CD4-positive, alpha-beta T cell treated with Interleukin-15 for 1 hour (primary cell): ENCODE results near the gene CCDC80.
A peak's percentile ranks its signal among the peaks of the same experiment; 100 is the strongest.

Source experiments
- DNase-seq: peaks from one replicate; pipeline ENCODE4 v3.0.0-alpha.2; 2020

The CCDC80 gene

DNA sequence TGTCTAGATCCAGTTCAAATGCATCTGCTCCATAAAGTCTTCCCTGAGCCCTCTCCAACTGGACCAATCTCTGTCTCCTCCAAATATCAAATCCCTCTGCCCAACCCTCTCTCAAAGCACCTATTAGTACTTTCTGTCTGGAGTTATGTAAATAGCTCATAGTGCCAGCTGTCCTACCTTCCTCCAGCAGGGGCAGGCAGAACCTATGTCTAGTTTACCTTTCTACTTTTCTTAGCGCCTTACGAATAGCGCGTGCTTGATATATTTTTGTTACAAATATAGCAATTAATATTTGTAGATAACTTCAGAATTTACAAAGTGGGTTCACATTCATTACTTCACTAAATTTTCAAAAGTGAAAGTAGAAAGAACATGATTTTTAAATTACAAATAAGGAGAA, 14.0 kb upstream of the CCDC80 start:
- no peak for DNase-seq

DNA sequence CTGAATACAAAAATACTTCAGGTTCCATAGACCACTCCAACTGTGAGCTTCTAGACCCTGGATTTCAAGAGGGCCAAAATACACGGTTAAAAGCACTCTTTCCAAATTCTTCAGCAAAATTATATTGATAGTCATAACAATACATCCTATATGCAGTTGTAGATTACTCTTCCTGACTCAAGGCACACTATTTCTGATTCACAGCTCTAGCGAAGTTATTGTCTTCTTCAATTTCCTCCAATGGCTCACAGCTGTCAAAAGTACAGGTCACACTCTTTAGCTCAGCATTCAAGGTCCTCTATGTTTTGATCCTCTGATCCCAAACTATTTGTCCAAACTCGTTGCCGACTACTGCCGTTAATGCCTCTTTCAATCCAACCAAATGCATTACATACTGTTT, 13.5 kb upstream of the CCDC80 start:
- no peak for DNase-seq

DNA sequence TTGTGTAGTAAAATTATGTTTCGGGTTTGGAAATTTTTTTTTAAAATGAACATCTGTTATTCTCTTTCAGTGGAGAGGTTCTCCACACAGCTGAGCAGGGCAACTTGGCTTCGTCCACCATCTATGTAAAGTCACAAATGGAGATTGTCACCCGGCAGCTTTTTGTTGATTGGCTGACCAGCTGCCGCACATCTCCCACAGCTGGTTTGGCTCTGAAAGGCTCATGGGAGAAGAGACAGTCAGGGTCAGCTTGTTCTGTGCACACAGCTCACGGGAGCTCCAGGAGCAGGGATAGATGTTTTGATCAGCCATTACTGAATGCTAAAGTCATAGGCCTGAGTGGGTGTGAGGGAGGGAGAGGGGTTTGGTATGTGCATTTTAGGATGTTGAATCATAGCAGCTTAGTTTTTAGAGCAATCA, 12.9 kb upstream of the CCDC80 start:
- no peak for DNase-seq

DNA sequence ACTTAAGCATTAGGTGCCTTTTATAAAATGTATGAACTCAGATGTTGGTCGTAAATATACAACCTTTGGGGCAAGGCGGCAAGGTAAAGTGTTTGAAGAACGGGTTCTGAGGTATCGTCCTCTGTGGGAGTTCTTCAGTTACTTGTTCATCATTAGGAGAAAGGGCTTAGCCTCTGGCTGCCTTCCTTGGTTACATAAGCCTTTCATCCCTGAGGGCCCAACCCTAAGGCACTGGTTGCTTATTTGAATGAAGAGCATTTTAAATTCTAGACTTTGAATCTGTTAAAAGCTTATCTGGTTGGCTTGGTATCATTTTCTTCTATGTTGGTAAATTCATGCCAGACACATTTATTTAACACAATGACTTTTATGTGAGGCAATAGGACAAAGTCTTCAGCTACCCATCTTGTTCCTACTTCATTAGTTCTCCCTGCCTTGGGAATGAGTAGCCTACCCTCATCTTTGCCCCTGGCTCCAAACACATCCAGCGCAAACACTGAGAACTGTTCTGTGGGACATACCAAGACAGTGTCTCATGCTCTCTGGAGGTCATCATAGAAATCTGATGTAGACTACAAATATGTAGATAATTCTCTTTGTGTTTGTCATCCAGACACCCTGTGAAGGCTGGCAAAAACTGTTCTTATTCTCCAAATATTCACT, 12.4 kb upstream of the CCDC80 start:
- no peak for DNase-seq

DNA sequence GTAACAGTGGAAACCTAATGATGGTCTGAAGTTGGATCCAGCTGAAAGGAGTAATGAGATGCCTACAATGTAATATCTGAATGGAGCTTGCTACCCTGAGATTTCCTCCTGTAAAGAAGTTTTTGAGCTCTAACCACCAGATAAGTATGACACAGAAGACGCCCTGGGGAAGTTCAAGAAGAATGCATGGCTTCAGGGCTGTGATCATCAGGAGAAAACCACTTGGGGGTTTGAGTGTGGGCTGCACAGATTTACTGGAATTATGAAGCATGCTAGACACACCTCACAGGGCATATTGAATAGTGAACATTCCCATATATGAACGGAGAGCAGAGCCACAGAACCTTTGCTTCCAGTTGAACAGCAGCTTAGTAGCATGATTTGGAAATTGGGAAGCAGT, 10.6 kb upstream of the CCDC80 start:
- DNase-seq: no peak

DNA sequence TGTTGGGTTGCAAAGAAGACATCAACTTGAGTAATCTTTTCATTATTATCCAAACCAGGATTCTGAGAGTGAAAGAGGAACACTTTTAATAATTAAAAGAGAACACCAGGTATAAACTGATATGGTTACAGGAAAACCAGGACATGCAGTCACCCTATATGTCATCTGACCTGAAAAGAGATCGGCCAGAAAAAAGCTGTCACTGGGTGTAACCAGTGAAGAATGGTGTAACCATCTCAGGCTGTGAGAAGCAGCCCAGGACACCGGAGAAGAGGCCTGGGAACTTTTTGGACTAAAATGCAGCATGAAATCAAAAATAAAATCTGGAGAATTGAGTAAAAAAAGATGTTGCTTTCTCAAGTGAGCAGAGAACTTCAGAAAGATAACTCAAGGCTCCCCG, 10.1 kb upstream of the CCDC80 start:
- DNase-seq: no peak

DNA sequence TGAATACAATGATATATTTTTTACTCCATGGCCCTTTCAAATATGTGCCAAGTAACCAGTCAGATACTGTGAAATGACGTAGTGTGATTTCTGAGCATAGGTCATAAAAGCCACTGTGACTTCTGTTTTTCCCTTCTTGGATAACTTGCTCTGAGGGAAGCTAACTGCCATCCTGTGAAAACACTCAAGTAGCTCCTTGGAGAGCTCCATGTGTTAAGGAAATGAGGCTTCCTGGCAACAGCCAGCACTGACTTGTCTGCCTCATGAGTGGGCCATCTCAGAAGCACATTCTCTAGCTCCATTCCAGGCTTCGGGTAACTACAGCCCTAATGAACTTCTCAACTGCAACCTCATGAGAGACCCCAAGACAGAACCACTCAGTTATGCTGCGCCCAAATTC, 9.5 kb upstream of the CCDC80 start:
- no peak for DNase-seq

DNA sequence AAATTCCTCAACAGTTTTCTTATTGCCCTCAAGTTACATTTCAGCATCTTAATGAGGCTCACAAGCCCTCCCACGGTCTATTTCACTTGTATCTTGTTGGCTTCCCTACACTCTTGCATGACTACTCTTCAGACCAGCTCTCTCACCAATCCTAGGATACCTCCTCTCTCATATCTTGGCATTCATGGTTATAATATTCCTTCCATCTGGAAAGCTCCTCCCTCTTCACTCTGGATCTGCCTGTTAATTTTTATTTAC, 8.5 kb upstream of the CCDC80 start:
- no peak for DNase-seq

DNA sequence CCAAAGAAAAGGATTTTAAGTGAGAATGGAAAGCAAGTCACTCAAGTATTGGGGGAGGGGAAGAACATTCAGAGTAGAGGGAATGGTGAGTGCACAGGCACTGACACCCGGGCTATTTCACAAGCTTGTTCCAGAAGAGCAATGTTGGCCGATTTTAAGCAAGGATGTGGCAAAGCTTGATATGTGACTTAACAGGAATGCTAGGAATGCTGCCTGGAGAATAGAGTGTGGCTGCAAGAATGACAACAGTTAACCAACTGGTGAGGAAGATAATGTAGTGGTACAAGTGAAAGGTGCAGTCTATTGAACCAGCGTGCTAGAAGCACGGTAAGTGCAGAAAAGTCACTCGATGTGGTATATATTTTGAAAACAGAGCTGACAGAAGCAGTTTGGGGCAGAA, 6.2 kb upstream of the CCDC80 start:
- DNase-seq: no peak

DNA sequence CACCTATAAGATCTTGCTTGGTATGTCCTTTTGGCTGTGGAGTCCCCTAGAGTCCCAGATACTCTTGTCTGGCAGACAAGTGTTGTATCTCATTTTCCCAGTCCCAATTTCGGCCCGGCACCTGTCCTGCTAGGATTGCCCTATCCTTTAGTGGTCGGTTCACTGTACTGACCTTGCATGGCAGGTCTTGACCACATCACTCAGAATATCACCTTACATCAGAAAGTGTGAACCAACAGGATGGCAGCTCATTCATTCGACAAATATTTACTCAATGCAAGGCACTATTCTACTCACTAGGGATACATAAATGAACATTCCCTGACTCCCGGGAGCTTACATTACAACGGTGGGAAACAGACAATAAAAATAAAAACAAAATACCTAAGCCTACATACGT, 5.7 kb upstream of the CCDC80 start:
- DNase-seq: no peak

DNA sequence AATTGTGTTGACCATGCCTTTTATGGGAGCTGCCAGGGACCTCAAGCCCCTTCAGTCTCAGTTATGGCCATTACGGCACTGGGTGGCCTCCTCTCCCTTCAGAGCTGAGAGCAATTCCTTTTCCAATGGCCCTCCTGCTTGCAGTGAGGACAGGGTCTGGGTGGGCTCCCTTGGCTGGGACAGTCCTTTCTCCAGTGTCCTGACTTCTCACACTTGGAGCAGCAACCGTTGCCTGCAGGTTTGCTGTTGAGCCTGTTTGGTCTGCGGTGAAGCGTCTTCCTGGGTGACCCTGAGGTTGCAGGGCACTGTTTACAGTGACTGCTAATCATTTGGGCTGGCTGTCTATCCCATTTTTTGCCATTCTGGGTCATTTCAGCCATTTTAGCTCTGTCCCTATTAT, 3.5 kb upstream of the CCDC80 start:
- no peak for DNase-seq

DNA sequence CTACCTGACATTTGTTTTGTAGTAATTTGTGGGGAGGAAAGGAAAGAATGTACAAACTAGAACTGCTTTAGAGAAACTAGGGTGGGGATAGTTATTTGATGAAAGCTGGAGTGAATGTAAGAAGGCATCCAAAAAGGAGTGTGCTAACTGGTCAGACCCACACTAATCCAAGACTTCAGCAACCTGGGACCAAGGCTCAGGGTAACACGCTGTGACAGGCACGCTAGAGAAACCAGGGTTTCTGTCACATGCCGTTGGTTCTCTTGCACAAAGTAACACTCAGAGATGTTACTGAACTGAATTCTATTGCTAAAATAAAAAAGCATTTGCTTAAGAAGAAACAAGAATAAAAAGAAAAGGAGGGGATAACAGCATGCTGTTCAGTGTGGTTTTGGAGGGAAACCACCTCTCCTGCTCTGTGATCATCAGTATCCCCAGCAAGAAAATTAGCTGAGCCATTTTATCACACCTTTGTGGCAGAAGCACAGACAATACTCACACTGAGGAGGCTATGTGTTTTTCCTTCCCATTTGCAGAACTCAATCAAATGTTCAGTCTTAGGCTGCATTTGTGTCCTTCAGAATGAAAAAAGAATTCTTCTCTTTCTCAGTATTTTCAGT, 2.8 kb upstream of the CCDC80 start:
- DNase-seq: no peak

DNA sequence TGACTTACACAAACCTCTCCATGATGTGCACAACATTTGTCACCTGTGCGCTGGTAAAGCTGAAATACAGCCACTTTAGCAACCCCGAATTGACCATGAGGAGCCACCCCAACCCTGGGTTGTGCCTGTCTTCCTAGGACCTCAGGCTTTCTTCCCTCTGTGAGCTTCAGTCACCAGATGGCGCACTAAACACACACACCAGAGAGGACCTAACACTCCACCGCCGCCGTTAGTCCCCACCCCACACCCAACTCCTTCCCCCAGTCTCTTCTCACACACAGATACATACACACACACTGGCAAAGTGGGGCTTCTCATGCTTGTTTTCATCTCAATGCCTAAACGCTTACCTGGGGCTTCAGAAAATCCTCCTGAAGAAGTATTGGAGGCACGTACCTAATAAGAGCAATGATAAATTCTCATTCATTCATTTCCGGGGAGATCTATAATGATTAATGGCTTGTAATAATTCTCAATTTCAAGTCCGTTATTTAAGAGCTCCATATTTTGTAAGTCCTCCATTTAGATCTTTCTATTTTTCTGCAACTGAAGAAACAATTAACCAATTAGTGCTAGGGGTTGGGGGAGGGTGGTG, 2.1 kb upstream of the CCDC80 start:
- DNase-seq: peak; percentile 83

DNA sequence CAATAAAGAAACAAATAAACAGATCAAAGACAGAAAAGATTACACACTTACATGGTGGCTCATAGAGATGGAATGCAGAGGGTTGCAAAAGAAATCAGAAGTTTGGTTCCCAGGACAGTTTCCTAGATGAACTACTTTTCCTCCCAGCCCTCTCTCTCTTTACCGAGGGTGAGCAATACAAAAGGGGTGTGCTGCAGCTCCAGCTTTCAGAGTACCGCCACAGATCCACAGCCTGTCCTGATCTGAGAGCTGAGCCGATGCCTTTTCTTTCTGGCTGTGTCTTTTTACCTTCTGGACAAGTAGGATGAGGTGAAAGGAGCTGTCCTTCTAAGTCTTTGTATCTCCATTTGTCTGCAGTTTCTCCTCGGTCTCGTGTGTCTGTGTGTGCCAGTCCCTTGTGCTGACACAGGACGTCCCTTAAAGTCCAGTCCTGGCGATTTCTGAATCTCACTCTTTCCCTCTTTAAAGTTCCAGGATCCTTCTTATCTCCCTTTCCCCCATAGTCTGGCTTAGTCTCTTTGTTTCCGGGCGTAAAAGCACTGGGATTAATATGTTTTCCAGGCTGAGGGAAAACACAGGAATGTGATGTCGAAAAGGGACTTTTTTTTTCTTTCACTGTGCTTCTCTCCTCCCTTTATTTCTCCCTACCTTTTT, 540 bp downstream of the CCDC80 start:
- DNase-seq: no peak

DNA sequence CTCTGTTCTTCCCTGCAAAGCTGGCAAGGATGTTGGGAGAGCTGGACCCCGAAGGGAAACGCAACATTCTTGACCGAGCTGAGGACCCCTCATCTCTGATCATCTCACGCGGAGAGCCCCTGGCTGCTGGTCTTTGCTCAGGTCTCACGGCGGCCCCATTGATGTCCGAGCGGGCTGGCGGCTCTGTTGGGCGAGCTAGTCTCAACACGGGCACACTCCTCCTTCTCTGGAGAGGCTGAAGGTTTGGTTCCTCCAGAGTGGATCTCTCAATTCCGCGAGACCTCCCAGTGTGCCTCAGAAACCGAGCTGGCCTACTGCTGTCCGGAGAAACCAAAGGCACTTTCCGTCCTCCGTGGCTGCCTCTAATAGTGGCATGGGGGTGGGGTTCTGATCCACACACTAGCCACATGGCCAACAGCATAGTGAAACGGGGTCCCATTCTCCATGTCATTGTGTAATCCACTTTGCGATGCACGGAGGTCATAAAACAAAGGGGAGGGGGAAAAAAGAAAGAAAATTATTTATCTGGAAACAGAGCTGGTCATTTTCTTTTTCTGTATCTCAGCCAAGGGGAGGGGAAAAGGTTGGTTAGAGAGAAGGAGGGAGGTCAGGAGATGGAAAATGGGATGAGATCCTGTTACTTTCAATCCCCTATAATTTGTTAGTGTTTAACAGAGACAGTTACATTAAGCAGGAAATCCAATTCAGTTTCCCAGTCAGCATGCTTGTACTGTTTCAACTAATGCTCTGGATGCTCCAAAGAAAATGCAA, 1.3 kb downstream of the CCDC80 start:
- no peak for DNase-seq

DNA sequence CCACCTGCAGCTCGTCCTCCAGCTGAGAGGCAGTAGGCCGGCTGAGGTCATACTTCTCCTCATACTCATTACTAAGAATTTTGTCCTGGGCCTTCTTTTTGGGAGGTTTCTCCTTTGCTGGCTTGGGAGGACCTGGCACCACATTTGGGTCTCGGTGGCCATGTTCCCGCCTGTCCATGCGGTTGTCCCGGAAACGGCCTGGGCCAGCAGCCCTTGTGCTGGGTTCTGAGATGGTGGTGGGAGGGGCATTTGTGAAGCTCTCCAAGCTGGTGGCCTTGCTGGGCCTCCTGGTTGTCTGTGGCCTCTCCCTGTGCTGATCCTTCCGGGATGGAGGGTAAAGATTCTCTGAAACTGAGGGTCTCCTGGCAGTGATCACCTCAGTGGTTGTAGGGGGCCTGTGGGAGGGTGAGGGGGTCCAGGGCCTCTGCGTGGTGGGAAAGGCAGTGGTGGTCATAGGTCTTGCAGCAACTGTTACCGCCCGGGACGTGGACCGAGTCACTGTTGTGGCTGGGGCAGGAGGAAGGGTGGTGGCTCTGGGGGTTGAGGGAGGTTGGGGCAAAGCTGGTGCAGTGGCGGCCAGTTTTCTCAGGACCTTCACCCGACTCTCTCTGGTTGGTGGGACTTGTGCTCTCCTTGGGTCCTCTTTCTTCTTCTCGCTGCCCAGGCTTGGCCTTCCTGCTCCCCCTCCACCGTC, 2.5 kb downstream of the CCDC80 start:
- no peak for DNase-seq

DNA sequence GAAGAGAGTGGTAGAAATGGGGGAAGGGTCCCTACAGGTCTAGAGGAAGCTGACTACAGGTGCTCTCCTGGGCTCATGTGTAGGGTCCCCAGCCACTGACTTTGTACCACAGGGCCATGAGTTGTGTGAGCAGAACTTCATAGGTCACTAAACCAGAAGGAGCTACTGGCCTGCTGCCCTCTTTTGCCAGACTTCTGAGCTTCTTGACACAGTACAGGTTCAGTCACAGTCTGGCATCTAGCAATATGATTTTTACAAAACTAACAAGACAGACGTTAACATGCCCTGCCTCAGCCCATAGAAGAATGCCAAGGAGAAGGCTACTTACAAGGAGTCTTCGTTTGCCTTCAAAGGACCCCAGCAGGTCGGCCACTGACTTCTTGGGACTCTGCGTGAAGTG, 3.2 kb downstream of the CCDC80 start:
- DNase-seq: no peak

DNA sequence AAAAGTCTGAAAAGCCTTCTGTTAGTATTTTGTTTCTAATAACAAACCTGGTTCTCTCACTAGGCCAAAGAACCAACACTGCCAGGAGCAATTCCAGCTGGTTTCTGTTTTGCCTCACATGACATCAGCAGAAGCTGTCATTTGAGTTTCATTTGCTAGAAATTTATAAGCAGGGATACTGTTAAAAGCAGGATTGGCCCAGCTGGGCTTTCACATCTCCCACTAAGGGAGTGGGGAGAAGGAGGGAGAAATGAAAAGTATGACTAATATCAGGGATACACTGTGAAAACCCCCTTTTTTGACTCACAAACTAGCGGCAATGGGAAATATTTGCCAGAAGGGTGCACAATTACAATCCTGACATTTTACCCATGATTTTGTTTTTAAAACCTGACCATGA, 5.3 kb downstream of the CCDC80 start:
- DNase-seq: no peak

DNA sequence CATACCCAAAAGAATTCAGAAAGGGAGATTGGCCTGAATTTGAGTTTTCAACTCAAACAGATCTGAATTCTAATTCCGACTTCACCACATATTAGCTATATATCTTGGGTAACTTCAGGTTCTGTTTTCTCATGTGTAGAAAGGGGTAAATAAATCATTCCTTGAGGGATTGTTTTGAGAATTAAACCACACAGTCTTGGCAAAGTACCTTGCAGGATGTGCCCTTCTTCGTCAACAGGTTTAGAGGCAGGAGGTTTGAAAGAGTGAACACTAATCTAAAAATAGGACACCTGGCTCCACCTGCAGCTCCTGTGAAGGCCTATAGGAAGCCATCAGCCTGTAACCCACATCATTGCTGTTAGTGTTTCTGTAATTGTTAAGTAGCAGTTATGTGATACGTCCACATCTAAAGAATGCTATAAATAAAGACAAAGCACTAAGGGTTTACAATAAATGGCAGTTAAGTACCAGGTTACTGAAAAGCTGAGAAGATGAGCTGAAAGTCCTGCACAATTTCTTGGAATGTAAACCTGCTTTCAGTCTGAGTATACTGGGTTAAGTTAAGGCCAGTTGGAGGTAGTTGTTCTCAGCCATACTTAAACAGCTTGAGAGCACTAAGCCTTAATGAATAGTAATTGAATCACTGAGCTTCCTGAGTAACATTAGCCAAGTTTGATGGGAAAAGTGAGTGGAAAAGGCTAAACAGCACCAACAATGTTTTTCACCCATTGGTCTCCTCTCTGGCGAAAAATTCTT, 6.0 kb downstream of the CCDC80 start:
- DNase-seq: no peak

DNA sequence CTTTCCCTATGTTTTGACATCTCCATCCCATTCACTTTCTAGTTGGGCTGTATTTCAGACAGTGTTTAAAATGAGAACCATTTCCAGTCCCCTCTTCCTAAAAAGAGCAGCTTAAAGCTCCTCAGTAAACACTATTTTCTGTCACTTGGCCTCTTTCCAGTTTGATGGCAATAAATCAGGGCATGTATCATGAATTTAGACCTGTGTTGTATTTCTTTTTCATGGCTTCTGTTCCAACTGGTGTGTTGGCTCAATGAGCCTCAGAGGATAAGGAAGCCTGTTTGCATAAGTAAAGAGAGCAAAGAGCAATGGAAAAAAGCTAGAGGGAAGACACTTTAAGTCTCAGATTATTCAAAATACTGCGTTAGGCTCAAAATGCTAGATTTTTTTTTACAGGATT, 7.2 kb downstream of the CCDC80 start:
- no peak for DNase-seq

DNA sequence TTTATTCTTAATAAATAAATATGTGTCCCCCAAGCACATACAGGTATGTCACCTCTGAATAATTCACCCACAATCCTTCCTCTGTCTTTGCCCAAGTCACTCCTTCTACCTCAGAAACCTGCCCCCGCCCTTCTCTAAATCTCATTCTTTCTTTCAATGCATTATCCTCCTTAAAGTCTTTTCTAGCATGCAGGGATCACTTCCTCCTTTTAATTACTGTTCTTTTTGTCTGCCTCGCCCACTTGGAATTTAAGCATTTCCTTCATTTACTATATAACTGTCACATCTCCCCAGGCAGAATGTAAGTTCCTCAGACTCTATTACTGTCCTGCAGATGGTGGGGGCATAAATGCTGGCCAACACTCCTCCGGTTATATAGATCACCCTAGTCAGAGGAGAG, 7.8 kb downstream of the CCDC80 start:
- no peak for DNase-seq

DNA sequence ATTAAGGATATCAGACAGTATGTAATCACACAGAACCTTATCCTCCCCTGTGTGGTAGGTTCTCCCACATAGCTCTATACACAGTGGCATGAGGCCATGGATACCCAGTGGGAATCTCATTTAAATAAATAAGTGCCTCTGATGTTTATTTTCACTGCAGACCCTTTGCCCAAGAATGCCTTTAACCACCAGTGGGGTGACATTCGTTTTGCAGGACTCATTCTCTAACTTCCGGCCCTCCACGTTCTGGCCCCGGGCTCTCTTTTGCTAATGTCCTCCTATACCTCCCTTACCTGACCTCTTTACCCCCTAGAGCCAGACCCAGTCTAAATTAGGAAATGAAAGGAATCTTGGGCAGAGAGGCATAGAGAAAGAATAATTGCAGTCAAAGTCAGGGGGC, 8.3 kb downstream of the CCDC80 start:
- no peak for DNase-seq
